Pancreas (tissue), 10 donors: ENCODE data around the gene KLK10. TPM values are rescaled to one million over a fixed set of nuclear protein-coding genes. Genes with fewer than 3 reads are reported as not detected.
"Not testable (repeated sequence)": the region's sequence is repeated elsewhere in the genome, so short reads cannot be mapped to it uniquely, and the experiment has no call there.

Experiments
- ATAC-seq, 4 donors: fragments of 200-7000 bp; cut with Tn5 transposase; one replicate each; pipeline versions ENCODE4 v1.8.0 to v1.9.1; 2020; ENCODE audit warnings: mild to moderate bottlenecking in 4 of 4, moderate library complexity in 4 of 4
- DNase-seq, 6 donors: peaks; one replicate each; pipeline ENCODE4 v3.0.0-alpha.2; 2020
- FAIRE-seq: peaks from 2 replicates; lab custom pipeline; 2012; peaks lifted over from hg19 to GRCh38; lab: Jason Lieb, UNC
- H3K27ac ChIP-seq, 4 donors: fragments of 200-600 bp; sonication (generic); 1 replicate in 3 of 4; 2 replicates in 1 of 4; pipeline versions ENCODE4 v1.5.0 to v1.8.0; 2020
- H3K27me3 ChIP-seq, 4 donors: fragments of 200-600 bp; one replicate each; pipeline ENCODE4 v1.8.0; 2021
- H3K36me3 ChIP-seq, 3 donors: fragments of 200-600 bp; sonication (generic) in 1 of 3; one replicate each; pipeline versions ENCODE4 v1.5.0 to v1.8.0; 2020 to 2021
- H3K4me1 ChIP-seq, 3 donors: fragments of 200-600 bp; one replicate each; pipeline ENCODE4 v1.8.0; 2021
- H3K4me3 ChIP-seq, 4 donors: fragments of 200-600 bp; sonication (generic) in 2 of 4; one replicate each; pipeline versions ENCODE4 v1.5.0 to v1.8.0; 2020 to 2021
- H3K9me3 ChIP-seq, 4 donors: fragments of 200-600 bp; one replicate each; pipeline ENCODE4 v1.8.0; 2021
- CTCF ChIP-seq, 4 donors: fragments of 200-600 bp; sonication (generic) in 3 of 4; IDR thresholded peaks; one replicate each; pipeline versions ENCODE4 v1.5.0 to v1.8.0; 2021; ENCODE audit warnings: antibody characterized with exemption in 4 of 4
- WGBS, 2 donors: extraction: QIAGEN DNeasy Blood & Tissue Kit; methylation state at CpG; one replicate each; pipeline ENCODE4 v1.1.7; 2013; 5-methylcytosine and 5-hydroxymethylcytosine counted together
- intact Hi-C, 3 donors: fragments of 100-400 bp; cut with DNase I; formaldehyde crosslinking; loops; one replicate each; pipeline versions ENCODE4 v1.11.1 to v1.14.2; 2022
- polyA plus RNA-seq, 2 donors: library from polyadenylated mRNA; stranded (reverse); fragments of 200-250 nt; gene quantifications; one replicate each; pipeline ENCODE4 v1.2.3, GENCODE V29; 2013
- total RNA-seq, 6 donors: library from RNA; stranded (reverse); fragmentation: NEBNext Ultra II Directional in 4 of 6; extraction: Animal tissue kit (Norgen Biotek cat#: 25700) in 4 of 6; gene quantifications; one replicate each; pipeline versions ENCODE4 v1.2.1 to v1.2.4, GENCODE V29; 2021 to 2023
- donor health status: healthy with polysubstance abuse.
- donor health status: DM: no; HTN: no; CAD: no; lungs with moderate emphysema.
- donor health status: DM: no; HTN: no; CAD: no.
- donor health status: control.
- donor health status: control.
- donor health status: Bipolar disorder and iron deficiency.
- donor health status: DM: yes; HTN: yes; CAD: no.
- donor health status: DM: no; HTN: no; CAD: no.
- donor health status: DM: no; HTN: no; CAD: no.
- donor health status: DM: yes; HTN: yes; CAD: no.

Gene KLK10
- total and polyA plus RNA-seq, 8 donors = 0.15 to 1.7 (median 0.51) TPM

GRCh38 chr19:50998061-50998460 is 21.4 kb downstream of the KLK10 start:
- WGBS, 2 donors = 43 to 49% methylated on average over 5 of the region's 5 CpGs
- no peaks in the 10 kb centered on the region for H3K4me1 ChIP-seq
- H3K27ac ChIP-seq = no peak overlapping the region
- H3K4me3 ChIP-seq = no peak overlapping the region
- intact Hi-C loops = no loop called here
- TF ChIP-seq CTCF (IDR thresholded peaks at IDR 0.05) = no peak
- no peak for DNase-seq
- H3K9me3 ChIP-seq = no peaks in the 10 kb centered on the region
- no peaks in the 10 kb centered on the region for H3K36me3 ChIP-seq
- ATAC-seq = no peak
- no peak for FAIRE-seq
- H3K27me3 ChIP-seq = peaks cover 0 to 13% (median 0%) of the 10 kb centered on the region in 4 donors

GRCh38 chr19:50994129-50994528 is 25.4 kb downstream of the KLK10 start:
- no peak for TF ChIP-seq CTCF (IDR thresholded peaks at IDR 0.05)
- intact Hi-C loops = no loop called here
- DNase-seq (no peak), ATAC-seq (no peak), FAIRE-seq (no peak)
- H3K27ac ChIP-seq = no peak overlapping the region
- no peaks in the 10 kb centered on the region for H3K9me3 ChIP-seq
- H3K4me3 ChIP-seq = no peak overlapping the region
- no peaks in the 10 kb centered on the region for H3K27me3 ChIP-seq
- no peaks in the 10 kb centered on the region for H3K36me3 ChIP-seq
- 58 to 70% methylated on average over 2 of the region's 2 CpGs for WGBS, 2 donors
- H3K4me1 ChIP-seq = no peaks in the 10 kb centered on the region

GRCh38 chr19:50992666-50993035 is 26.9 kb downstream of the KLK10 start:
- ATAC-seq = no peak
- Histone ChIP-seq H3K27ac (no peak overlapping the region), H3K27me3 (no peaks in the 10 kb centered on the region), H3K4me1 (no peaks in the 10 kb centered on the region), H3K36me3 (no peaks in the 10 kb centered on the region), H3K9me3 (no peaks in the 10 kb centered on the region), H3K4me3 (no peak overlapping the region)
- 38 to 52% methylated on average over 2 of the region's 2 CpGs for WGBS, 2 donors
- no peak for FAIRE-seq
- no peak for DNase-seq
- intact Hi-C loops = no loop called here
- TF ChIP-seq CTCF (IDR thresholded peaks at IDR 0.05) = no peak

- H3K4me1 ChIP-seq, H3K9me3 ChIP-seq, DNase-seq, intact Hi-C loops, ATAC-seq, H3K4me3 ChIP-seq, FAIRE-seq, H3K36me3 ChIP-seq, H3K27ac ChIP-seq, H3K27me3 ChIP-seq: not testable (repeated sequence)
- 69 to 78% methylated on average over 14 of the region's 14 CpGs for WGBS, 2 donors
These were observed 35.1 kb downstream of the KLK10 start for GRCh38 chr19:50984416-50984815.

- 15 to 19% methylated on average over 28 of the region's 28 CpGs for WGBS, 2 donors
- ATAC-seq (no peak), FAIRE-seq (no peak), DNase-seq (no peak)
- H3K27ac ChIP-seq = no peak within 1 kb of the TSS
- no peaks in the 10 kb centered on the region for H3K4me1 ChIP-seq
- no peak for TF ChIP-seq CTCF (IDR thresholded peaks at IDR 0.05)
- H3K36me3 ChIP-seq = no peaks in the 10 kb centered on the region
- H3K9me3 ChIP-seq = no peaks in the 10 kb centered on the region
- H3K4me3 ChIP-seq = no peak within 1 kb of the TSS
- intact Hi-C loops = no loop called here
- no peaks in the 10 kb centered on the region for H3K27me3 ChIP-seq
These were observed 35.8 kb downstream of the KLK10 start, which contains the start of gene KLK7 for GRCh38 chr19:50983625-50984292. TSS of gene KLK7 (minus strand) at chr19:50983917. CDS start at chr19:50982399, 1,518 bp downstream.
